Measurements from ENCODE around the gene CCDC13.

Gene CCDC13

DNA sequence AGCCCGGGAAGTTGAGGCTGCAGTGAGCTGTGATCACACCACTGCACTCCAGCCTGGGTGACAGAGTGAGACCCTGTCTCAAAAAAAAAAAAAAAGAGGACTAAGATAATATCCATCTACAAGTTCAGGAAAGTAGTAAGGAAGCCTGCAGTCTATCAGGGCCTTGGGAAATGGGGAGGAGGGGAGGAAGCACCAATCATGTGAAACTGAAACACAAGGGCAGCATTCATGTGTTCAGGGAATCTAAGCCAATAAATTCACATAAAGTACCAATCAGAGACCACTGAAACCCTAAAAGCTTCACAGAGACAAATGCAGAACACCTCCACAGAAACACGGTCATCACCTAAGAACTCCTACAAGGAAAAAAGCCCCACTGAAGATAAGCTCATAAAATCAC, 47.6 kb downstream of the CCDC13 start:
- no peak overlapping the region for H3K4me2 ChIP-seq (ENCODE audit: low read length)
- TF ChIP-seq, protein P1, sequence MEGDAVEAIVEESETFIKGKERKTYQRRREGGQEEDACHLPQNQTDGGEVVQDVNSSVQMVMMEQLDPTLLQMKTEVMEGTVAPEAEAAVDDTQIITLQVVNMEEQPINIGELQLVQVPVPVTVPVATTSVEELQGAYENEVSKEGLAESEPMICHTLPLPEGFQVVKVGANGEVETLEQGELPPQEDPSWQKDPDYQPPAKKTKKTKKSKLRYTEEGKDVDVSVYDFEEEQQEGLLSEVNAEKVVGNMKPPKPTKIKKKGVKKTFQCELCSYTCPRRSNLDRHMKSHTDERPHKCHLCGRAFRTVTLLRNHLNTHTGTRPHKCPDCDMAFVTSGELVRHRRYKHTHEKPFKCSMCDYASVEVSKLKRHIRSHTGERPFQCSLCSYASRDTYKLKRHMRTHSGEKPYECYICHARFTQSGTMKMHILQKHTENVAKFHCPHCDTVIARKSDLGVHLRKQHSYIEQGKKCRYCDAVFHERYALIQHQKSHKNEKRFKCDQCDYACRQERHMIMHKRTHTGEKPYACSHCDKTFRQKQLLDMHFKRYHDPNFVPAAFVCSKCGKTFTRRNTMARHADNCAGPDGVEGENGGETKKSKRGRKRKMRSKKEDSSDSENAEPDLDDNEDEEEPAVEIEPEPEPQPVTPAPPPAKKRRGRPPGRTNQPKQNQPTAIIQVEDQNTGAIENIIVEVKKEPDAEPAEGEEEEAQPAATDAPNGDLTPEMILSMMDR (IDR thresholded peaks at IDR 0.05; ENCODE audit: low read depth, low read length, poor library complexity, severe bottlenecking) = no peak
- TF ChIP-seq EZH2phosphoT487 (IDR thresholded peaks at IDR 0.05; ENCODE audit: borderline replicate concordance, low read length) = no peak
- H3K9me3 ChIP-seq (ENCODE audit: control insufficient read depth, insufficient read depth, low read length) = no peaks in the 10 kb centered on the region
- H3K27ac ChIP-seq (ENCODE audit: low read depth, low read length) = no peak overlapping the region
- H3K27me3 ChIP-seq (ENCODE audit: control insufficient read depth, low read length) = peaks cover 4% of the 10 kb centered on the region; the same call in 1 of the 2 replicates
- no peak overlapping the region for H3K4me3 ChIP-seq (ENCODE audit: low read length)
- no peaks in the 10 kb centered on the region for H3K4me1 ChIP-seq (ENCODE audit: control insufficient read depth, low read length)
- H3F3A ChIP-seq (ENCODE audit: control insufficient read depth, insufficient read depth) = no peaks in the 10 kb centered on the region
- no peaks in the 10 kb centered on the region for H3K79me2 ChIP-seq (ENCODE audit: control insufficient read depth, low read length)
- no peaks in the 10 kb centered on the region for H3K36me3 ChIP-seq (ENCODE audit: control insufficient read depth, low read length)
- H4K20me1 ChIP-seq (ENCODE audit: control insufficient read depth, insufficient read depth, low read depth, low read length) = no peaks in the 10 kb centered on the region
- H3K9me2 ChIP-seq (replicated peaks; ENCODE audit: control insufficient read depth, low read length) = no peaks in the 10 kb centered on the region

DNA sequence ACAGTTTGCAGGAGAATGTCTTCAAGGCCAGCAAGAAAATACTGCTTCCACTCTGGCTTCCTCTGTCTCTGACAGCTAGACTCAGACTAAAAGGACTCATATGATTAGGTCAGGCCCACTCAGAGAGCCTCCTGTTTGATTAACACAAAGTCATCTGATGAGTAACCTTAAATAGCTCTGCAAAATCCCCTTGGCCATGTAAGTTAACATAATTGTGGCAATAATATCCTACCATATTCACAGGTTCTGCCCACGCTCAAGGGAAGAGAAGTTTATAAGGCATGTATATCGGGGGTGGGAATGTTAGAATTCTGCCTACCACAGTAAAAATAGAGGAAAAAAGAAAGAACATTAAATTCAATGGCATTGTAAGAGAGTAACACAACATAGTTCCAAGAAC, 49.8 kb downstream of the CCDC13 start:
- Histone ChIP-seq H3K4me2 (ENCODE audit: low read length) (no peak overlapping the region), H3K4me3 (ENCODE audit: low read length) (no peak overlapping the region), H3K79me2 (ENCODE audit: control insufficient read depth, low read length) (no peaks in the 10 kb centered on the region), H3F3A (ENCODE audit: control insufficient read depth, insufficient read depth) (no peaks in the 10 kb centered on the region), H3K9me2 (replicated peaks; ENCODE audit: control insufficient read depth, low read length) (no peaks in the 10 kb centered on the region), H3K36me3 (ENCODE audit: control insufficient read depth, low read length) (no peaks in the 10 kb centered on the region), H4K20me1 (ENCODE audit: control insufficient read depth, insufficient read depth, low read depth, low read length) (no peaks in the 10 kb centered on the region), H3K27me3 (ENCODE audit: control insufficient read depth, low read length) (peaks cover 4% of the 10 kb centered on the region; the same call in 1 of the 2 replicates), H3K9me3 (ENCODE audit: control insufficient read depth, insufficient read depth, low read length) (no peaks in the 10 kb centered on the region), H3K27ac (ENCODE audit: low read depth, low read length) (no peak overlapping the region), H3K4me1 (ENCODE audit: control insufficient read depth, low read length) (no peaks in the 10 kb centered on the region)
- TF ChIP-seq EZH2phosphoT487 (IDR thresholded peaks at IDR 0.05; ENCODE audit: borderline replicate concordance, low read length) = no peak
- TF ChIP-seq, protein P1 (IDR thresholded peaks at IDR 0.05; ENCODE audit: low read depth, low read length, poor library complexity, severe bottlenecking) = no peak

All from DOHH2 (cell line).